Fibroblast of villous mesenchyme (primary cell): Measurements from ENCODE around the gene ITGB4. TPM values are rescaled to one million over a fixed set of nuclear protein-coding genes. Genes with fewer than 3 reads are reported as not detected.

Experiments
- DNase-seq: peaks from one replicate; pipeline ENCODE4 v3.0.0-alpha.2; 2010; ENCODE audit warnings: low read depth
- H3K4me3 ChIP-seq: 2 replicates; pipeline ENCODE4 v1.5.1; 2011; ENCODE audit warnings: low read depth, mild to moderate bottlenecking, low read length
- total RNA-seq: library from RNA; depleted of rRNA; stranded (reverse); fragments of >200 nt; gene quantifications from 2 replicates; pipeline ENCODE4 v1.2.3, GENCODE V29; 2012
- TF ChIP-seq, protein P1 (sequence below): IDR thresholded peaks from 2 replicates; pipeline ENCODE4 v1.5.1; 2012; ENCODE audit warnings: low read depth, mild to moderate bottlenecking, low read length; ENCODE audit not compliant: insufficient read depth

The ITGB4 gene
- total RNA-seq, 1 donor = 1.3 TPM

DNA sequence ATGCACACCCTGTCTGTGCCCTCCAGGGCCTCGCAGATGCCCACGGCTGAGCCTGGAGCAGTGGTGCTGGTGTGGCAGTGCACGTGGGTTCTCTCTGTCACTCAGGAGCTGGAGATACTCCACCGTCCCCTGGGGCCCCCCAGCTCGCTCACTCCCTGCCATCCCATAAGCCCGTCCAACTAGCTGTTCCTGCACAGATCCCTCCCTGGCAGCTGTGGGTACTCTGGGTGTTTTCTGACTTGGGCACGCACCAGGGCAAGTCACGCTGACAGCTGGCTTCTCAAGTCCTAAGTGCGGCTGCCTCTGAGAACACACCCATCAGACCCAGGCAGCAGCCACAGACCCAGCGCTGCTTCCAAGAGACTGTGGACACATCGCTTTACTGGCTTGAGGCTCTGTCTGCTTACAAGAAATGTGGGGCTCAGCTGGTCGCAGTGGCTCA is 25.4 kb upstream of the ITGB4 start:
- TF ChIP-seq, protein P1, sequence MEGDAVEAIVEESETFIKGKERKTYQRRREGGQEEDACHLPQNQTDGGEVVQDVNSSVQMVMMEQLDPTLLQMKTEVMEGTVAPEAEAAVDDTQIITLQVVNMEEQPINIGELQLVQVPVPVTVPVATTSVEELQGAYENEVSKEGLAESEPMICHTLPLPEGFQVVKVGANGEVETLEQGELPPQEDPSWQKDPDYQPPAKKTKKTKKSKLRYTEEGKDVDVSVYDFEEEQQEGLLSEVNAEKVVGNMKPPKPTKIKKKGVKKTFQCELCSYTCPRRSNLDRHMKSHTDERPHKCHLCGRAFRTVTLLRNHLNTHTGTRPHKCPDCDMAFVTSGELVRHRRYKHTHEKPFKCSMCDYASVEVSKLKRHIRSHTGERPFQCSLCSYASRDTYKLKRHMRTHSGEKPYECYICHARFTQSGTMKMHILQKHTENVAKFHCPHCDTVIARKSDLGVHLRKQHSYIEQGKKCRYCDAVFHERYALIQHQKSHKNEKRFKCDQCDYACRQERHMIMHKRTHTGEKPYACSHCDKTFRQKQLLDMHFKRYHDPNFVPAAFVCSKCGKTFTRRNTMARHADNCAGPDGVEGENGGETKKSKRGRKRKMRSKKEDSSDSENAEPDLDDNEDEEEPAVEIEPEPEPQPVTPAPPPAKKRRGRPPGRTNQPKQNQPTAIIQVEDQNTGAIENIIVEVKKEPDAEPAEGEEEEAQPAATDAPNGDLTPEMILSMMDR = no peak
- DNase-seq = no peak
- H3K4me3 ChIP-seq = no peak overlapping the region

DNA sequence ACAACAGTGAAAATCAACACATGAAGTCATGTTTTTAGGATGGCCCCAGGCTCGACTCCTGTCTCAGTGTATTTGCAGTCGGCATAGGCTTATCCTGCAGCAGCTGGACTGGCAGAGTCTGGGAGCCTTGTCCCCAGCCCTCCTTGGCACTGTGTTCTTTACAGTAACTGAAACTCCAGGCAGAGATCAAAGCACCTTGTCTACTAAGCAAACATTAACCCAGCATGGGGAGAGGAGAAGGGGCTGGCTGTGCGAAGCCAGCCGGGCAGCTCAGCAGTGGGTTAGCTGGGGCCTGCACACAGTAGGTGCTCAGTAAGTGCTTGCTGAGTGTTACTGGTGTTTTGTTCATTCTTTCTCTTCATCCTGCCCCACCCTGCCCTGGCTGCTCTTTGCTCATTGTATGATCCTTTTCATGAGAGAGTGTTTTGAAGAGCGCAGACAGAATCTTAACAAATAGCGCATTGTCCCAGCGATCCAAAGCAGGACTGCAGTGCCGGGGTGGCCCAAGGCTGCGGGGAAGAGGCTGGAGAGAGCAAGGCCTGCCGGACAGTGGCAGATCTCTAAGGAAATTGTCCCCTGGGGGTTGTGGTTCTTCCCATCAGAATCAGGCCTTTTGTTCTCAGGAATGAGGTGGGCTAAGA is 23.5 kb upstream of the ITGB4 start:
- TF ChIP-seq, protein P1 = no peak
- DNase-seq = no peak
- no peak overlapping the region for H3K4me3 ChIP-seq

GRCh38 chr17:75698659-75699058 is 22.6 kb upstream of the ITGB4 start:
- no peak for DNase-seq
- TF ChIP-seq, protein P1 = no peak

GRCh38 chr17:75701288-75701687 is 20.0 kb upstream of the ITGB4 start:
- H3K4me3 ChIP-seq = no peak overlapping the region
- DNase-seq = no peak
- TF ChIP-seq, protein P1 = no peak

More at GRCh38 chr17:75698659-75699058, 22.6 kb upstream of the ITGB4 start:
- no peak overlapping the region for H3K4me3 ChIP-seq

DNA sequence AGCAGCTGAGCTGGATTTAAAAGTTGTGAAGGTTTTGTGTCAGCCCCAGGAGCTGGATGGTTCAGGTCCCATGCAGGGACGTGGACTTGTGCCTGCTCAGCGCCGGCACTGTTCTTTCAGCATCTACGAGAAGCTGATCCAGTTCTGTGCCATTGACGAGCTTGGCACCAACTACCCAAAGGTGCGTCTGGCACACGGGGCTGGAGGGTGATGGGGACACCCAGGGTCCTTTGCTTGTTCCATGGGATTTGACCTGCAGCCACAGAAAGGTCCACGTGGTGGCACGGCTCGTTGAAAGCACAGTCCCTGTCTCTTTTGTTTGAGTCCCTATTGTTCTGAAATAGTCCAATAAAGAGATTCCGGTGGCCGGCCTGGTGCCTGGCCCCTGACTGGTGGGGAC is 18.1 kb upstream of the ITGB4 start:
- H3K4me3 ChIP-seq = no peak overlapping the region
- TF ChIP-seq, protein P1 = no peak
- DNase-seq = no peak

DNA sequence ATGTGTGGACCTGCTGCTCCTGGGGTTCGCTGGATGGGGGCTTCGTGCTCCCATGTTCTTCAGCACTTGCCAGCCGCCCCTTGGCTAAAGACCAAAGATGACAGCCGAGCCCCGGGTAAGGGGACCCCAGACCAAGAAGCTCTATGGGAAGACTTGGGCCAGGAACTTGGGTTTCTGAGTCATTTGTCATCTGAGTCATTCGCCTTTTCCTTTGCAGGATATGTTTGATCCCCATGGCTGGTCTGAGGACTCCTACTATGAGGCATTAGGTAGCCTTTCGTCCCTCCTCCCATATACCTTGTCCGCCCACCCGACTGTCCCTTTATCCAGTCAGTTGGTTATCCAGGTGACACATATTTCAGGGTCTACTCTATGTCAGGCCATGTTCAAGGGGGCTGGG is 17.7 kb upstream of the ITGB4 start:
- H3K4me3 ChIP-seq = no peak overlapping the region
- TF ChIP-seq, protein P1 = no peak
- no peak for DNase-seq
